G401.6 (cell line): Measurements from ENCODE around the gene THOC6.
A peak's percentile ranks its signal among the peaks of the same experiment; 100 is the strongest.

Experiments used
- FAIRE-seq: peaks from 2 replicates; lab custom pipeline; 2012; peaks lifted over from hg19 to GRCh38; lab: Jason Lieb, UNC

The THOC6 gene

GRCh38 chr16:3023669-3024478, at the start of gene THOC6, which contains the start of gene HCFC1R1:
Gene THOC6, plus strand, starts transcription at chr16:3024035. Its CDS starts 292 bp downstream, at chr16:3024327.
Gene HCFC1R1, minus strand, starts transcription at chr16:3023942. Its CDS starts 1 bp downstream, at chr16:3023941.
- peak; percentile 95 for FAIRE-seq

- no peak for FAIRE-seq
Observed at GRCh38 chr16:2974319-2975056, 49.3 kb upstream of the THOC6 start.

- no peak for FAIRE-seq
Observed at GRCh38 chr16:2975161-2975795, 48.6 kb upstream of the THOC6 start.

GRCh38 chr16:2976201-2976600, 47.6 kb upstream of the THOC6 start:
- no peak for FAIRE-seq

- FAIRE-seq: no peak
Observed at GRCh38 chr16:2976673-2977072, 47.2 kb upstream of the THOC6 start.

GRCh38 chr16:2977440-2977839, 46.4 kb upstream of the THOC6 start:
- FAIRE-seq: no peak

GRCh38 chr16:2979669-2980226, 44.1 kb upstream of the THOC6 start:
- FAIRE-seq: no peak

- FAIRE-seq: no peak
Observed at GRCh38 chr16:2980227-2981176, 43.3 kb upstream of the THOC6 start, which contains the start of gene PKMYT1. Gene PKMYT1, minus strand, starts transcription at chr16:2980446. Its CDS starts 789 bp downstream, at chr16:2979657.

GRCh38 chr16:2981177-2981898, 42.5 kb upstream of the THOC6 start:
- no peak for FAIRE-seq

- FAIRE-seq: no peak
Observed at GRCh38 chr16:2981899-2982250, 42.0 kb upstream of the THOC6 start.

GRCh38 chr16:2982402-2982801, 41.4 kb upstream of the THOC6 start:
- no peak for FAIRE-seq

GRCh38 chr16:2983706-2984136, 40.1 kb upstream of the THOC6 start:
- no peak for FAIRE-seq

GRCh38 chr16:2985462-2985861, 38.4 kb upstream of the THOC6 start:
- FAIRE-seq: no peak

GRCh38 chr16:2985893-2986355, 37.9 kb upstream of the THOC6 start:
- no peak for FAIRE-seq

- no peak for FAIRE-seq
Observed at GRCh38 chr16:2986623-2987188, 37.1 kb upstream of the THOC6 start.

GRCh38 chr16:2987286-2987685, 36.5 kb upstream of the THOC6 start:
- FAIRE-seq: no peak

GRCh38 chr16:2987833-2988232, 36.0 kb upstream of the THOC6 start:
- no peak for FAIRE-seq

- FAIRE-seq: no peak
Observed at GRCh38 chr16:2988590-2989099, 35.2 kb upstream of the THOC6 start.

GRCh38 chr16:2990891-2991290, 32.9 kb upstream of the THOC6 start:
- FAIRE-seq: no peak
